Stimulated activated CD8-positive, alpha-beta memory T cell treated with anti-CD3 and anti-CD28 coated beads, Interleukin-15, amount 100 ng/mL, for 1 hour (primary cell): Measurements from ENCODE around the gene PPT2.
"Not testable (repeated sequence)": the region's sequence is repeated elsewhere in the genome, so short reads cannot be mapped to it uniquely, and the experiment has no call there.

Source experiments
- DNase-seq: peaks from one replicate; pipeline ENCODE4 v3.0.0-alpha.2; 2020; ENCODE audit warnings: low read depth

The PPT2 gene

DNA sequence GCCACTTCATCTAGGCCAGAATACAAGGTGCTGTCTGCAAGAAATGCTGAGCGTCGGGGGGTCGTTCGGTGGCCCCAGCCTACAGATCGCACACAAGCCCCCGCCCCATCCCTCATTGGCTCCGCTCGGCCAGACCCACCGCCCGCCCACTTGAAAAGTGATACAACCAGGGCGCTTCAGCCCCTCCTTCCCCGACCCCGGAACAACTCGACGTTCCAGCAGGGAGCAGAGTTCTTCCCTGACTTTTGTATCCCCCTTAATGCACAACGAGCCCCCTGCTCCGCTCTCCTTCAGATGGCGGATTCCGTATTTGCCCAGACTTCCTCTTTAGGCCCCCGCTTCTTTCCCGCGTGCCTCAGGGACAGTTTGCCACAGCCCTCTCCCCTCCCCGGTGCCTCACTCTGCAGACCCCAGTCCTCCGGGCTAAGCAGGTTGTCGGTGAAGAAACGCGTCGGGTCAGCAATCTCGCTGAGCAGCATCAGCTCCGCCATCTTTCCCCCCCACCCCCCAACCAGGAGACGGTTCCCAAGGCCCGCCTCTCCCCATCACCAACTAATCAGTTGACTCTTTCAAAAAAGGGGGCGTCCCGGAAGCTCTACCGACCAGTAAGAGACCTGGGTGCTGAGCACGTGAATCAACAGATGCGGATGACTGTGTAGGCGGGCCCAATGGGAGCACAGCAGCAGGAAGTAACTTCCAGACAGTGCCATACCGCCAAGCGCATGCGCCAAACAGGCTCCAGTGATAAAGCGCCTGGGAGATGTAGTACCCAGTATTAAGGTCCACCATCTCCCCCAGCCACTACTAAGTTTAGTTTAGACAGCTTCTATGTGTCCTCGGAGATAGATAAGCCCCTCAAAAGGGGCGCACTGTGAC lies 26.0 kb upstream of the PPT2 start, which contains the start of gene ATF6B:
Gene ATF6B (minus strand): TSS at position 530 of the 876 bp plus-strand sequence. CDS start 39 bp downstream, at position 491.
- peak; percentile 94 for DNase-seq

DNA sequence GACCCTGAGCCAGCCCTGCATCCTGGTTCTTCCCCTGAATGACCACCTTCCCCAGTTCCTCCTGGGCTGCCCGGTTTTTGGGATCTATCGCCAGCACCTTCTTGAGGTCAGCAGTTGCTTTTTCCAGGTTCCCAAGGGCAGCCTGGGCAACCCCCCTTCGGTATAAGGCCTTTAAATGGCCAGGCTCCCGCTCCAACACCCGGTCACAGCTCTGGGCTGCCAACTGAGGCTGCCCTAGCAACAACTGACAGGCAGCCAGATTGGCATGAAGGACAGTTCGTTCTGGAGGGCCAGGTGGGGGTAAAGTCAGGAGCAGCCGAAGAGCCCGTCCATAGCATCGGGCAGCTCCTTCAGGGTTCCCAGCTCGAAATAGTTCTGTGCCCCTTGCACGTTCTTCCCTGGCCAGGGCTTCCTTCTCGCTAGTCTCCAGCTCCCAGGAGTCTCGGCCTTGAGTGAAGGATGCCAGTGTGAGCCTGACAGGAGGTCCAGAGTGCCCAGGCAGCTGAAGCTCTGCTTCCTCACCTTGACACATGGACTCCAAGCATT lies 25.1 kb upstream of the PPT2 start:
- no peak for DNase-seq

DNA sequence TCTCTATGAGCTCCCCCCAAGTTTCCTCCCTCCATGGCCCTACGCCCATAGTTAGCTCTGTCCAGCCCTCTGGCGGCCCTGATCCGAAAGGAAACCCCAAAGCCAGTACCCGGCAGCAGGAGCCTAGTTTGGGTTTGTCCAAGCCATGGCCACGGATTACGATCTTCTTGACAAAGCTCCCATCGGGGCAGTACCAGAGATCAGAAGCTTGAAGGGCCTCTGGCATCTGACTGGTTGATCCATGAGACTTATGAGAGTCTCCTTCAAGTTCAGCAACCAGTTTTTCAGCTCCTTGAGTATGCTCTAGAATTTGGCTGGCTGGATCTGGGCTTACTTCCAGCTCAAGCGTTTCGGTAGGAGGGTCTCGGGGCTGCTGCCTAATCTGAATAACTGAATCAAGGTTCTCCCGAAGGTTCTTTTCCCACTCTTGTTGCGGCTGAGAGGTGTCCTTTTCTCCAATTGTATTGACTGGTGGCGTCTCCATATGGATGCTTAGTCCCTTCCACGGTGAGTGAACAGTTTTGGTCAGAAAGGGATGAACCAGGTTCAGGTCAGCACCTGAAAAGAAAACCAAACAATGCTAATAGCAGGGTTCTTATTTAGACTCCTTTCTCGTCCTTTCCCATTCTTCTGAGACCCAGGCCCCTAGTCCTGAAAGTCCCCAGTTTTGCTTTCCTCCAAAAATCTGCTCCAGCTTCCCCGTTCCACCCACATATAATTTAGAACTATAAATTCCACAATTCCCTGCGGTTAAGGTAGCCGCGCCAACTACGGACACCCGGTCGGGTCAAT lies 24.4 kb upstream of the PPT2 start:
- DNase-seq = no peak

DNA sequence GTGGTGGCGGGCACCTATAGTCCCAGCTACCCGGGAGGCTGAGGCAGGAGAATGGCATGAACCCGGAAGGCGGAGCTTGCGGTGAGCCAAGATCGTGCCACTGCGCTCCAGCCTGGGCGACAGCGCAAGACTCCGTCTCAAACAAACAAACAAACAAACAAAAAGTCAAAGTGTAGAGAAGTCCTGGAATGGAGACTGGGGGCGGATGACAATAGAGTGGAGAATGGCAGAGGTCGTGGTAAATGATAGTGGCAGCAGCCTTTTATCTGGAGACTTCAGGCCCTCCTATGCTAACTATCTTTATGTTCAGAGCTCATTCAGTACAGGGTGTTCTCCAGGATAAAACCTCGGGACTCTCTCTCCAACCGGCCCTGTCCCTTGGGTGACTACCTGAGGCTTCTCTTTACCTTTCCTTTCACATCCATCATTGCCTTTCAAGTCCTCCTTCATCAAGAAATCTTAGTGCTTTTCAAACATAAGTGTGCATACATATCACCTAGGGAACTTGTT lies 22.4 kb upstream of the PPT2 start:
- DNase-seq = no peak

DNA sequence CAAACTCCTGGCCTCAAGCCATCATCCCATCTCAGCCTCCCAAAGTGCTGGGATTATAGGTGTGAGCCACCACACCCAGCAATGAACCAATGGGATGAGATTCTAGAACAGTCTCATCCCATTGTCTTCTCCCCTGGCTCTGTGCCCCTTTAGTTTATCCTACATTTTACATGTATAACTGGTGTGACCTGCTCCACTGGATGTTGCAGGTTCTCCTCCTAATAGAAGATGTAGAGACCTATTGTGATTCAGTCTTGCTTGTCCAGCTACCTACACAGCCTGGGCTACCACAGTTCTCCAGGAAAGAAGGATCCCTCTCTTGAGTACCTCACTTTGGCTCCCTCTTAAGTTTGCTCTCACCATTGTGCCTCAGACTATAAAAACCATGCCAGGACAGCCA lies 21.8 kb upstream of the PPT2 start:
- DNase-seq = no peak

DNA sequence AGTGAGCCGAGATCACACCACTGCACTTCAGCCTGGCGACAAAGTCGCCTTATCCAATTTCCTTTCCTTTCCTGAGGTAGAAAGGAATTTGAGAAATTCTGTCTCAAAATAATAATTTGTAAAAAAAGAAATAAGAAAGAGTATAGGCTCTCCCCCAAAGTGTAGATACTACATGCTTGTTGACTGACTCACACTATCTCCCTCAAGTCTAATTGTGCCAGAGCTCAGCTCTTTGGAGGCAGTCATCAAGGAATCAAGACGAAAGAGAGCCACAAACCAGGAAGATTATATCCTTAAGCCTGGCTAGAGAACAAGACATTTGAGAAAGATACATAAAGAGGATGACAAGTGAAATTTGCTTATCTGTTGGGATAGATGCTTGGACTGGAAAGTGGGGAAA lies 20.2 kb upstream of the PPT2 start:
- DNase-seq = no peak

DNA sequence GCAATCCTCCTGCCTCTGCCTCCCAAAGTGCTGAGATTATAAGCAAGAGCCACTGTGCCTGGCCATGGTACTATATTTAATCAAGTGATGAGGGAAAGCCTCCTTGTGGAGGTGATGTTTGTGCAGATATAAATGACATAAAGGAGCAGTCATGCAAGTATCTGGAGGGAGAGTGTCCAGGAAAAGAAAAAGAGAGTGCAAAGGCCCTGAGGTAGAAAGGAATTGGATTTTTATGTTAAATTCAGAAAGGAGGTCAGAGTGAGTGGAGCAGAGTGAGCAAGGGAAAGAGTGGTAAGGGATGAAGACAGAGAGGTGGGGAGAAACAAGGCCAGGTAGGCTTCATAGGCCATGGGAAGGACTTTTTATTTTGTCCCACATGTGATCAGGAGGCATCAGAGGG lies 16.5 kb upstream of the PPT2 start:
- no peak for DNase-seq

DNA sequence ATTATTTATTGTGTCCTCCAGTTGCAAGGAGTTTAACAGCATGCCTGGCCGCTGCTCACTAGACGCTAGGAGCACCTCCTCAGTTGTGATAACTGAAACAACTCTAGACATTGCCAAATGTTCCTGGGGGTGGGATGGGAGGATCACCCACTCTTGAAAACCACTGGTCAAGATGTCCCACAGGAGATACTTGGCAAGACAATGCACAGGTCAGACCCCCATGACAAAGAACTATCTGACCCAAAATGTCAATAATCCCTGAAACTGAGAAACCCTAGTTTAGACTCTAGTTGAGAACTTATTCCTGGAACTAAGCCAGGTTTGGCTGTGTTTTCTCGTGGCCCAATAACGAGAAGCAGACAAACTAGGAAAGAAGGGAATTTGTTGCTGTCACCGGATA lies 14.4 kb upstream of the PPT2 start:
- DNase-seq = no peak

DNA sequence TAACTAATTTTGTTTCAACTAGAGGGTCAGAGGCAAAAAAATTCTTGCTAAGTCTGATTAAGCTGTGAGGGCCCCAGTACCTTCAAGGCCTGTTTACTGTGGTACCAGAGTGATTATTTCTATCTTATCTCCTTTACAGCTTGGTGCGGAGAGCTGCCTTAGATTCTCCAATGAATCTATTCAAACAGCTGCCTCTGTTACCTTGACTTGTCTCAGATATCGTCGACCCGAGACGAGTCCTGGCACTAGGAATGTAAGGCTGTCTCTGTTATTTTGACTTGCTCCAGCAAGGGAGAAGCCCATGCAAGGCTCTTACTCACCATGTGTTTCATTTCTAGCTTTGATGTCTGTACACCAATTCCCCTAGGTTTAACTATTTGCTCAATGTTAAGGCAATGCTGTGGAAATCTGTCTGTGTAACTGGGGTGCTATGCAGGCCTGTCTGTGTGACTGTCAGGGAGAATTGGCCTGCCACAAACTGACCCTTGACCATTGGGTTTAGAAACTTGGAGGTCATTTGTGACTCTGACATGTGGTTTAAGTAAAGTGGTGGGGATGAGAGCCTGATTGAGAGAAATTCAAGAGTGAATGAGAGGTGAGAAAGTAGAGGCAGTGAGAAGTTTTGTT lies 13.4 kb upstream of the PPT2 start:
- DNase-seq = no peak

DNA sequence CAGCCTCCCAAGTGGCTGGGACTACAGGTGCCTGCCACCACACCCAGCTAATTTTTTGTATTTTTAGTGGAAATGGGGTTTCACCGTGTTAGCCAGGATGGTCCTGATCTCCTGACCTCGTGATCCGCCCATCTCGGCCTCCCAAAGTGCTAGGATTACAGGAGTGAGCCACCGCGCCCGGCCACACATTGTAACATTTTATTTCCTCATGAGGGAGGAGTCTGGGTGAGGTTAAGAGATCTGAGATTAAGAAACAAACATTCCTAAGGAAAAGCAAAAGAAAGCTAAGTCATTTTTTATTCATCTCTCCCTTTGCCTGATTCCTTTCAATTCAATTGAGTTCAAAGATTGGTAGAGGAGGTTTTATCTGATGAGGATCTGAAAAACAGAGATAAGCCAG lies 9.7 kb upstream of the PPT2 start:
- DNase-seq = not testable (repeated sequence)

DNA sequence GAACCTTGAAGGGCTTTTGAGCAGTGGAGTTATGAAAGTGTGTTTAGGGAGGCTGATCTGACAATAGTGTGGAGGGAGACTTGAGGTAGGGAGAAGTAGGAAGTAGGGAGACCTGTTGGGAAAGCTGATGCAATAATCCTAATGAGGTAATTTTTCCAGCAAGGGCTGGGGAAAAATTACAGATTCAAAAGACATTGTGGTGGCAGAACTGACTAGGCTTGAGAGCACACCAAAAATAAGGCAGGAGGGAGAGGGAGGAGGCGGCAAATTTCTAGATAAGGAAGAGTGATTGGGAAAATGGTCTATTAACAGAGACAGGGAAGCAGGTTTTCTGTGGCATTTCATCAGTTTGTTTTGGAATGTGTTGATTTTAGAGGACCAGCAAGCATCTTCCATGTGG lies 7.7 kb upstream of the PPT2 start:
- DNase-seq = no peak

DNA sequence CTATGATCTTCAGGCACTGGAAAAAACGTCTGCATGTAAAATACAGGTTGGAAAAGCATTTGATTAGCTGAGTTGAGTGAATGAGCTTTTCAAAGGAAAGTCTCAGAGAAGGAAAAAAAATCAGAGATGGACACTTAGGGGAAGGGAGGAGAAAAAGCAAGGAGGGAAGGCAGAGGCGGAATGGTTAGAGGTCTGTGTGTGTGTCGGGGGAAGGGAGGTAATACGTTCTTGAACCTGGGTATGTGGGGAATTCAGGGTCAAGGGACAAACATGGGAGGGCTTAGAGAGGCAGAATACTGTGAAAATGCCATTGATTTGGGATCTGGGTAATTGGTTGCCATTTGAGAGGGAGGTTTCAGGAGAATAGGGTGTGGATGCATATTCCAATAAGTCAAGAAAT lies 7.3 kb upstream of the PPT2 start:
- DNase-seq = no peak

DNA sequence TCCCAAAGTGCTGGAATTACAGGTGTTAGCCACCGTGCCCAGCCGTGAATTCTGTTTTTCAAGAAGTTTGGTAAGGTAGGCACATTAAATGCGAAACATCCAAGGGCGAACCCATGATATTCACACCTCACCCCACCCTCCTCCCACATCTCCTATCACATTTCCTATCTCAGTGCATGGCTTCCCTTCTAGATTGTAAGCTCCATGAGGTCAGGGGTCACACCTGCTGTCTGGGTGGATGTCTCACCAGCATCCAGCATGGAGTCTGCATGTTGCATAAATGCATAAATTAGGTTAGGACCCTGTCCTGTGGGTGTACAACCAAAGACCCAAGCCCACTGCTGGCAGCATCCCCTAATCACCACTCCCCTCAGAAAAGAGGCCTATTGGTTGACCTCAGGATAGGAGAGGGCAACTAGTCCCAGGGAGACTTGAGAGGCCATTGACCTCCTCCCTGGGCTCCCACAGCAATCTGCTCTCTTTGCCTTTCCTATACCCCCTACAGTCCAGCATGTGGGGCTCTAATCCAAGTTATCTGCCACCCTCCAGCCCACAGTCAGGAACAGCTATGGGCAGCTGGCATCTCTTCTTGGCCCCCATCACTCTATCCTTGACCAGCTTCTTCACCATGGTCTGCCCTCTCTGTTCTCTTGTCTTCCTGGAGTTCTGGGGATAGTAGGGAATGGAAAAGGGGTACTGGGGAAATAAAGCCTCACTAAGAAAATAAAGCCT lies 6.4 kb upstream of the PPT2 start:
- DNase-seq = no peak

DNA sequence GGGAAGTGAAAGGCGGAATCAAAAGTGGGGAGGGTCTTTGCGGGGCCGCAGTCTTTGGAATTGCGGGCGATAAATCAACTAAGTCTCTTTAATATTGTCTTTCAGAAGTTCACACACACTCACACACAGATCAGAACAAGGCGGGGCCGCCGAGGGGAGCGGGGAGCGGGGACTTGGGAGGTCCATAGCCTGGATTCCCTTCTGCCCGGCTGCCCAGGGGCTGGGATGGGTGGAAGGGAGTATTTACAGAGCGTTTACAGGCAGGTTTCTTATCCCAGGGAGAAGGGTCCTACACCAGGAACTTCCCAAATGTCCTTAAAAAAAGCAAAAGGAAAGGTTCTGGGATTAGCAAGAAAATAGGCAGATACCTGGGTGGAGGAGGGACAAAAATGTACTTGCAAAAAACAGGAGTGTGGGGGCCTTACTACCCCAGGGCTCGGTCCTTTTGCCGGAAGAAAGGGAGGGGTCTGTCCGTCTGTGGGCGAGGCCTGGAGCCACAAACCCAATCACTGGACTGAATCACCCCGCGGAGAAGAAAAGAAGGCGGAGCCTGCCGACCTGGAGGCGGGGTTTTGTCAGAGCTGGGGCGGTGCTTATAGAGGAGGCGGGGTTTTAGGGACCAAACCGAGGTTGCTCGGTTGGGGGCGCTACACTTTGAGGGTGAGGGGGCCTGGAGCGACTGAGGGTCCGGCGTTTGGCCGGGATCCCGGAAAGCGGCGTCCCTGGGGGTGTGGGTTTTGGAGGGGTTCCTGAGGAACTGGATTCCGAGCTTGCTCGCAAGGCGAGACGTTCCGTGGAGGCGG lies 5.5 kb upstream of the PPT2 start:
- peak; percentile 47 for DNase-seq

DNA sequence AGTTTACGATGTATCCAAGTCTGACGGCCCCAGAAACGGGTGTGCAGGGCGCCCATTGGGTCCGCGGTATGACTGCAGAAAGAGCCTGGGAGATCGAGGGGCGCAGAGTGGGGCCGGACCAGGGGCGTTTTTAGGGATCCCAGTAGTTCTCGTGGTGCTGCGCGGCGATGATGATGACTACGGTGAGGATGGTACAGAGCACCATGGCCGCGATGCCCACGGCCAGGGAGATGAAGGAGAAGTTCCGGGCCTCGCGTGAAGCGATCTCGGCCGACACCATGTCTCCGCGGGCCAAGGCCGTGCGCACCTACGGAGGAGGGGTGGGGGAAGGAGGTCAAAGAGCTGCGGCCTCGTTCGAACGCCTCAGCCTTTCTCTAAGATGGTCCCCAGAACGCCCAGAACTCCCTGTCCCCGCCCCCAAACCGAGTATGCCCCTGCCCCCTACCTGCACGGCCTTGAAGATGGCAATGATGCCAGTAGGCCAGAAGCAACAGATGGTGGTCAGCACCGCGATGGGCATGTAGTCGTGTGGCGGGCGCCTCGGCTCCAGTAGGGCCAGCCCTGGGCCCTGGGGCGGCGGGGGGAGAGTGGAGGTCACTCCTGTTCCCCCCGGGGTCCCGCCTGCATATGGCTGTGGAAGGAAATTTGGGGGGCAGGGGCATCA lies 4.7 kb upstream of the PPT2 start:
- DNase-seq = no peak

DNA sequence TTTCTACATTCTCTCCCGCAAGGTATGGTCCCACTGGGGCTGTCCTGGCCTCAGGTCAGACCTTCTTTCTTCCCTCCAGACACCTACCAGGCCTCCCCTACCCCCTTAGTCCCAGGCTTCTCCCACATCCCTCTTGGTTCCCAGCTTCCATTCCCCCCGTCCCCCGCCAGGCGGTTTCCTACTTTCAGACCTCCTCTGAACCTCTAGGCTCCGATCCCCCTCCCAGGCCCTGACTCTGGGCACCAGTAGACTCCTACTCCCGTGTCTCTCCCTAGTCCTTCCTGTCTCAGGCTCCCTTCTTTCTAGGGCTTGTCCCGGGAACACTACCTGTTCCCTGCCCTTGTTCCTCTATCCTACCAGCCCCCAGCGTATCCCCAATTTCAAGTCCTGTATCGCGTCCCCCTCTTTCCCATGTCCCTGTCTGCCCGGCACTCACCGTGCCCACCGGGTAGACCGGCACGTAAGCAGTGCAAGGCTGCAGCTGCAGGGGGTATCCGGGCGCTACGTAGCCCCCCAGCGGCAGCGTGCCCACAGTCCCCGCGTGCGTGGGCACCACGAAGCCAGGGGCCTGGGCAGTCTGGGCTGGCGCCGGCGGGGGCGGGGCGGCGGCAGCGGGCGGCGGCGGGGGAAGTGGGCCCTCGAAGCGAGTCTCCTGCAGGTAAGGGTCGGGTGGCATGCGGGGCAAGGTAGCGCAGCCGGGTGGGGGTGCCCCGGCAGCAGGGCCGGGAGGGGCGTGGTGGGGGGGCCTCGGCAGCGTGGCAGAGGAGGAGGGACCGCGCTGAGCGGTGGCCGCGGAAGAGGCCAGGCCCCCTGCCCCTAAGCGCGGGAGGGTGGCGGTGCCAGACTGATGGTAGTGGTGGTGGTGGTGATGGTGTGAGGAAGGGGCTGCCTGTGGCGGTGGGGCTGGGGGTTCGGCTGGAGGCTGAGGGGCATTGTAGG lies 3.7 kb upstream of the PPT2 start:
- no peak for DNase-seq

DNA sequence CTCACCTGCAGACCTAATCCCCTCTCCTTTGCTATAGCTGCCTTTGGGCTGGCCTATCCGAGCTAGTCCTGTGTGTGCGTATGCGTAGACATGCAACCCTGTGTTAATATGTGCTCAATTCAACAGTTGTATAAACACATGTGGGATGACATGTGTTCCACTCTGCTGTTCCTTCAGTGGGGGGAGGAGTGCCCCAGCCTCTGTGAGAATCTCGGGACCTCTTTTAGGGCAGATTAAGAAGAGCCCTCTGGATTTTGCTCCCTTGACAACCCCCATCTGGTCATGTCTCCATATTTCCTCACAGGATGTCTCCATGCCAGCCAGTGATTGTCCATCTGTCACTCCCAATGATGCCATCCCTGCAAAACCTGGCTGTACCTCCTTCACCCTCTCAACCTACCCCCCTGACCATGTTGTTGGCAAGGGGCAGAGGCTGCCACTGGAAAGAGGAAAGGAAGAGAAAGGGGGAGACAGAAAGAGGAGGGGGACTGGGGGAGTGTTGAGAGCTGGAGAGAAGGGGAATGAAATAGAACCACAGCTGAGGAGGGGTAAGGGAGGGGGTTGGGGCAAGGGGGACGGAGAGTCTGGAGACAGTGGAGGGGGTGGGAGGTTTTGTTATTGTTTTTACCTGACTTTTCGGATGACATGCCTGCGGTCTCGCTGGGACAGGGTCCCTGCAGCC lies 2.6 kb upstream of the PPT2 start:
- no peak for DNase-seq
